C4-2B (cell line): Measurements from ENCODE around the gene SAP30BP.

Experiments
- ZFX ChIP-seq: fragments of 450-650 bp; IDR thresholded peaks from 2 replicates; pipeline ENCODE4 v1.6.1; 2017
- TF ChIP-seq, protein P1 (sequence below): fragments of 450-650 bp; conservative IDR thresholded peaks from 2 replicates; pipeline ENCODE4 v1.5.1; 2017; ENCODE audit warnings: mild to moderate bottlenecking

DNA sequence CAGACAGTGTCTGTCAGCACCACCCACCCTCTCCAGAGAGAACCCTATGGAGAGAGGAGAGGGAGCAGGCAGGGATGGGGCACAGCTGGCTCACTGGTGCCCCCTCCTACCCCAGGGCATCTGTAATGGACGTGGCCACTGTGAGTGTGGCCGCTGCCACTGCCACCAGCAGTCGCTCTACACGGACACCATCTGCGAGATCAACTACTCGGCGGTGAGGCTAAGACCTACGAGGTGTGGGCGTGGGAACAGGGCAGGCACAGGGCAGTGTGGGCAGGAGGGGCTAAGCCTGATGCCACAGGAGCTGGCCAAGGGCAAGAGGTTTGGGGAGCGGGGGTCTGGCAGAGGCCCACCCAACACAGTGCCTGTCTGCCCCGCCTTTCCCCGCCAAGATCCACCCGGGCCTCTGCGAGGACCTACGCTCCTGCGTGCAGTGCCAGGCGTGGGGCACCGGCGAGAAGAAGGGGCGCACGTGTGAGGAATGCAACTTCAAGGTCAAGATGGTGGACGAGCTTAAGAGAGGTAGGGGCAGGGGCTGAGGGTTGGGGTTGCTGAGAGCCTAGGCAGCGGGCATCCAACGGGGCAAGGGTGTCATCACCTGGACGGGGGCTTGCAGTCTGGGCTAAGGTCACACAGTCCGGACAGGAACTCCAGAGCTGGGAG is 69.2 kb downstream of the SAP30BP start:
- TF ChIP-seq, protein P1, sequence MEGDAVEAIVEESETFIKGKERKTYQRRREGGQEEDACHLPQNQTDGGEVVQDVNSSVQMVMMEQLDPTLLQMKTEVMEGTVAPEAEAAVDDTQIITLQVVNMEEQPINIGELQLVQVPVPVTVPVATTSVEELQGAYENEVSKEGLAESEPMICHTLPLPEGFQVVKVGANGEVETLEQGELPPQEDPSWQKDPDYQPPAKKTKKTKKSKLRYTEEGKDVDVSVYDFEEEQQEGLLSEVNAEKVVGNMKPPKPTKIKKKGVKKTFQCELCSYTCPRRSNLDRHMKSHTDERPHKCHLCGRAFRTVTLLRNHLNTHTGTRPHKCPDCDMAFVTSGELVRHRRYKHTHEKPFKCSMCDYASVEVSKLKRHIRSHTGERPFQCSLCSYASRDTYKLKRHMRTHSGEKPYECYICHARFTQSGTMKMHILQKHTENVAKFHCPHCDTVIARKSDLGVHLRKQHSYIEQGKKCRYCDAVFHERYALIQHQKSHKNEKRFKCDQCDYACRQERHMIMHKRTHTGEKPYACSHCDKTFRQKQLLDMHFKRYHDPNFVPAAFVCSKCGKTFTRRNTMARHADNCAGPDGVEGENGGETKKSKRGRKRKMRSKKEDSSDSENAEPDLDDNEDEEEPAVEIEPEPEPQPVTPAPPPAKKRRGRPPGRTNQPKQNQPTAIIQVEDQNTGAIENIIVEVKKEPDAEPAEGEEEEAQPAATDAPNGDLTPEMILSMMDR: no peak
- no peak for TF ChIP-seq ZFX
